K562 (cell line): ENCODE data around the gene MINDY4. TPM values are rescaled to one million over a fixed set of nuclear protein-coding genes. Genes with fewer than 3 reads are reported as not detected.

Source experiments
- CEBPG ChIP-seq, 3 experiments: fragments of 200-800 bp in 1 of 3; sonication (Bioruptor generic) in 1 of 3; sonication (generic) in 1 of 3; formaldehyde crosslinking in 1 of 3; IDR thresholded peaks in 2 of 3; conservative IDR thresholded peaks in 1 of 3; 2 replicates each; pipeline versions ENCODE4 v1.6.1 to v1.8.0; 2016 to 2022; ENCODE audit warnings: missing compliant biosample characterization in 2 of 3, missing genetic modification characterization in 2 of 3, mild to moderate bottlenecking in 1 of 3, missing genetic modification reagents in 1 of 3
- GABPA ChIP-seq: fragments of 200-800 bp; sonication (Bioruptor generic); conservative IDR thresholded peaks from 2 replicates; pipeline ENCODE4 v1.6.1; 2016; ENCODE audit warnings: low read depth, missing genetic modification characterization, missing compliant biosample characterization
- MECOM ChIP-seq: fragments of 250-450 bp; sonication (Bioruptor Pico); IDR thresholded peaks from 2 replicates; pipeline ENCODE4 v1.8.0; 2022; ENCODE audit warnings: inconsistent platforms
- NR2C2 ChIP-seq, 2 experiments: fragments of 200-800 bp in 1 of 2; sonication (Bioruptor generic) in 1 of 2; sonication (generic) in 1 of 2; formaldehyde crosslinking in 1 of 2; IDR thresholded peaks; 2 replicates each; pipeline versions ENCODE4 v1.6.1 to v1.8.0; 2016 to 2022; ENCODE audit warnings: mild to moderate bottlenecking in 1 of 2, missing compliant biosample characterization in 1 of 2, missing genetic modification characterization in 1 of 2, missing genetic modification reagents in 1 of 2
- TCF3 ChIP-seq: sonication (generic); formaldehyde crosslinking; IDR thresholded peaks from 2 replicates; pipeline ENCODE4 v1.4.0; 2020; ENCODE audit warnings: mild to moderate bottlenecking, missing genetic modification reagents
- TSC22D4 ChIP-seq: fragments of 450-650 bp; IDR thresholded peaks from 2 replicates; pipeline ENCODE4 v1.6.1; 2016; ENCODE audit warnings: missing genetic modification characterization, missing biosample characterization, control low read depth
- ZNF589 ChIP-seq: fragments of 200-800 bp; sonication (Bioruptor generic); IDR thresholded peaks from 2 replicates; pipeline ENCODE4 v1.6.1; 2016; ENCODE audit warnings: low read depth, missing genetic modification characterization, missing compliant biosample characterization
- polyA plus RNA-seq, 8 experiments: library from polyadenylated mRNA; depleted of rRNA in 4 of 8; stranded (reverse) in 5 of 8; unstranded in 3 of 8; fragments of >200 nt; fragmentation: Nextera tagmentation in 2 of 8; fragmentation: Illumina TruSeq in 1 of 8; extraction: Ambion mirVana in 2 of 8; extraction: Trizol in 1 of 8; gene quantifications; 2 replicates each; pipeline versions ENCODE4 v1.2.1 to v1.2.3, GENCODE V29; 2011 to 2014; ENCODE audit warnings: inconsistent platforms in 1 of 8, missing spikeins in 1 of 8
- total RNA-seq, 7 experiments: library from RNA; depleted of rRNA in 6 of 7; stranded (reverse); fragments of >200 nt in 6 of 7; fragmentation: Illumina TruSeq in 2 of 7; extraction: Trizol in 2 of 7; gene quantifications; 2 replicates each; pipeline versions ENCODE4 v1.2.1 to v1.2.3, GENCODE V29; 2011 to 2021; ENCODE audit warnings: low replicate concordance in 1 of 7
- TF ChIP-seq, protein P1 (sequence below): fragments of 250-450 bp; sonication (Bioruptor Pico); IDR thresholded peaks from 2 replicates; pipeline ENCODE4 v1.5.0; 2022; ENCODE audit warnings: mild to moderate bottlenecking
- TF ChIP-seq, protein P2 (sequence below): fragments of 450-650 bp; formaldehyde crosslinking; IDR thresholded peaks from 2 replicates; pipeline ENCODE4 v1.4.0; 2022; ENCODE audit warnings: missing genetic modification characterization

Gene MINDY4
- total and polyA plus RNA-seq, 9 of the 15 experiments (the other 6 are each of a cell fraction or from before 2014, with no cell fraction given) = 2.1 to 16.7 (median 11.0) TPM

DNA sequence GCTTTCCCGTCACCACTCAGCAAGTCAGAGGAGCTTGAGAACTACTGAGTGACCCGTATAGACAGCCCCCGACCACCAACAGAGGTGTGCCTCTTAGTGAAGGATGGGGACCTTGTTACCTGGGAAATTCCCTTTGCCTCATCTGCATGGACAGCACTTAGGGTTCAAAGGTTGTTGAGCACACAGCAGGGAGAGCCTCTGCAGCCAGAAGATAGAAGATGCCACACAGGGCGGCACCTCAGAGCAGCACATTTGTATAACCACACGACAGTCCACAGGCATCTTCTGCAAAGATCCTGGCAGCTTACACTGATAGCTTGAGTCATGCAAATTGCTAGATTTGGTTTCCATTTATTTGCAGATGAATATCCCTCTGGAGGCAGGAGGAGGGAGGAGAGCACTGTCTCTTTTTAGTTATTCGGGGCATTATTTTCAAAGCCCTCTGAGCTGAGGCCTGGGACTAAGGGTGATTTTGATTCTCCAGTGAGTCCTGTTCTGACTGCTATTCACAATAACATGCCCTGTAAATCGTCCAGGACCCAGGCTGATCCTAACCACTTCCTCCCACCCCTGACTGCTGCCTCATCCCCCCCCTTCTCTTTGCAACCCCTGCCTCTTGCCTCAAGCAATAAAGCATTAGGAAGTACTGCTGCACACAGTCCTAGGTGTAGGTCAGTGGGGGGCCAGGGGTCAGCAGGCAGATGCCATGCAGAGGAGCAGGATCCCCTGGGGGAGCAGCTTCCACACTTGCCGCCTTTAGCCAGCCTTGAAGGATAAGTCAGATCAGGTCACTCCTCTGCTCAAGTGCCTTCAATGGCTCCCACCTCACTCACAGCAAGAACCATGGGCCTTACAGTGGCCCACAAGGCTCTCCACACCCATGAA lies 43.9 kb upstream of the MINDY4 start (continued):
- TF ChIP-seq, protein P1, sequence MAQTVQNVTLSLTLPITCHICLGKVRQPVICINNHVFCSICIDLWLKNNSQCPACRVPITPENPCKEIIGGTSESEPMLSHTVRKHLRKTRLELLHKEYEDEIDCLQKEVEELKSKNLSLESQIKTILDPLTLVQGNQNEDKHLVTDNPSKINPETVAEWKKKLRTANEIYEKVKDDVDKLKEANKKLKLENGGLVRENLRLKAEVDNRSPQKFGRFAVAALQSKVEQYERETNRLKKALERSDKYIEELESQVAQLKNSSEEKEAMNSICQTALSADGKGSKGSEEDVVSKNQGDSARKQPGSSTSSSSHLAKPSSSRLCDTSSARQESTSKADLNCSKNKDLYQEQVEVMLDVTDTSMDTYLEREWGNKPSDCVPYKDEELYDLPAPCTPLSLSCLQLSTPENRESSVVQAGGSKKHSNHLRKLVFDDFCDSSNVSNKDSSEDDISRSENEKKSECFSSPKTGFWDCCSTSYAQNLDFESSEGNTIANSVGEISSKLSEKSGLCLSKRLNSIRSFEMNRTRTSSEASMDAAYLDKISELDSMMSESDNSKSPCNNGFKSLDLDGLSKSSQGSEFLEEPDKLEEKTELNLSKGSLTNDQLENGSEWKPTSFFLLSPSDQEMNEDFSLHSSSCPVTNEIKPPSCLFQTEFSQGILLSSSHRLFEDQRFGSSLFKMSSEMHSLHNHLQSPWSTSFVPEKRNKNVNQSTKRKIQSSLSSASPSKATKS (CRISPR knock-in tag) = no peak
- TF ChIP-seq GABPA = peak; percentile 46
- 0 out of 2 replicates have a peak, but pooled peaks have one; percentile 32 for TF ChIP-seq NR2C2 (CRISPR knock-in tag; IDR thresholded peaks at IDR 0.05)
- TF ChIP-seq NR2C2 (tag; IDR thresholded peaks at IDR 0.05) = no peak
- TF ChIP-seq ZNF589 (CRISPR knock-in tag) = peak; percentile 11; the same call in 1 of the 2 replicates
- TF ChIP-seq TSC22D4 (tag) = no peak
- TF ChIP-seq TCF3 (CRISPR knock-in tag) = peak; percentile 43; the same call in 1 of the 2 replicates
- TF ChIP-seq, protein P2, sequence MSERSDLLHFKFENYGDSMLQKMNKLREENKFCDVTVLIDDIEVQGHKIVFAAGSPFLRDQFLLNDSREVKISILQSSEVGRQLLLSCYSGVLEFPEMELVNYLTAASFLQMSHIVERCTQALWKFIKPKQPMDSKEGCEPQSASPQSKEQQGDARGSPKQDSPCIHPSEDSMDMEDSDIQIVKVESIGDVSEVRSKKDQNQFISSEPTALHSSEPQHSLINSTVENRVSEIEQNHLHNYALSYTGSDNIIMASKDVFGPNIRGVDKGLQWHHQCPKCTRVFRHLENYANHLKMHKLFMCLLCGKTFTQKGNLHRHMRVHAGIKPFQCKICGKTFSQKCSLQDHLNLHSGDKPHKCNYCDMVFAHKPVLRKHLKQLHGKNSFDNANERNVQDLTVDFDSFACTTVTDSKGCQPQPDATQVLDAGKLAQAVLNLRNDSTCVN (CRISPR knock-in tag) = no peak
- no peak for TF ChIP-seq CEBPG (CRISPR knock-in tag; IDR thresholded peaks at IDR 0.05)
- TF ChIP-seq CEBPG (tag; conservative IDR thresholded peaks at IDR 0.05 in 1 of 2, IDR thresholded peaks at IDR 0.05 in 1 of 2) = 0 out of 4 replicates have a peak, but pooled peaks of 1 of the 2 experiments have one; percentile 2
- TF ChIP-seq MECOM (CRISPR knock-in tag) = no peak
